ENCODE measurements around the gene TMEM119. TPM values are rescaled to one million over a fixed set of nuclear protein-coding genes. Genes with fewer than 3 reads are reported as not detected.

TMEM119 gene
- total and polyA plus RNA-seq, 9 donors: 0.25 to 12.3 (median 2.0) TPM

GRCh38 chr12:108644811-108645120 is 46.9 kb upstream of the TMEM119 start:
- Histone ChIP-seq H3K36me3 (no peaks in the 10 kb centered on the region), H3K27ac (peak overlapping the region in 1 of 2 donors; percentile 6), H3K4me1 (ENCODE audit: insufficient read depth) (peaks cover 19% of the 10 kb centered on the region), H3K27me3 (no peaks in the 10 kb centered on the region), H3K4me3 (no peak overlapping the region), H3K9me3 (no peaks in the 10 kb centered on the region)
- DNase-seq: no peak
- intact Hi-C loops (cut with DNase I): no loop called here
- 91 to 93% (median 92%) methylated on average over 7 of the region's 7 CpGs for WGBS, 3 donors
- TF ChIP-seq EP300 (IDR thresholded peaks at IDR 0.05) (no peak), CTCF (IDR thresholded peaks at IDR 0.05) (no peak)

GRCh38 chr12:108643941-108644810 is 46.3 kb upstream of the TMEM119 start:
- peak overlapping the region in 1 of 2 donors; percentile 6 for H3K27ac ChIP-seq
- H3K9me3 ChIP-seq: no peaks in the 10 kb centered on the region
- intact Hi-C loops (cut with DNase I): no loop called here
- H3K4me3 ChIP-seq: no peak overlapping the region
- H3K4me1 ChIP-seq (ENCODE audit: insufficient read depth): peaks cover 19% of the 10 kb centered on the region
- WGBS, 3 donors: 43 to 48% (median 47%) methylated on average over 18 of the region's 18 CpGs
- H3K27me3 ChIP-seq: no peaks in the 10 kb centered on the region
- no peaks in the 10 kb centered on the region for H3K36me3 ChIP-seq
- no peak for TF ChIP-seq EP300 (IDR thresholded peaks at IDR 0.05)
- no peak for TF ChIP-seq POLR2A (IDR thresholded peaks at IDR 0.05)
- TF ChIP-seq CTCF (IDR thresholded peaks at IDR 0.05): no peak
- peak; percentile 48 to 71 (median 58) for DNase-seq

GRCh38 chr12:108642899-108643654 is 45.2 kb upstream of the TMEM119 start:
- no peak for DNase-seq
- 93 to 100% (median 100%) methylated on average over 1 of the region's 1 CpG for WGBS, 3 donors
- H3K4me1 ChIP-seq (ENCODE audit: insufficient read depth): peaks cover 21% of the 10 kb centered on the region
- H3K9me3 ChIP-seq: no peaks in the 10 kb centered on the region
- no peaks in the 10 kb centered on the region for H3K27me3 ChIP-seq
- no peak overlapping the region for H3K27ac ChIP-seq
- no peak overlapping the region for H3K4me3 ChIP-seq
- no peaks in the 10 kb centered on the region for H3K36me3 ChIP-seq
- intact Hi-C loops (cut with DNase I): no loop called here
- TF ChIP-seq CTCF (IDR thresholded peaks at IDR 0.05): no peak

DNA sequence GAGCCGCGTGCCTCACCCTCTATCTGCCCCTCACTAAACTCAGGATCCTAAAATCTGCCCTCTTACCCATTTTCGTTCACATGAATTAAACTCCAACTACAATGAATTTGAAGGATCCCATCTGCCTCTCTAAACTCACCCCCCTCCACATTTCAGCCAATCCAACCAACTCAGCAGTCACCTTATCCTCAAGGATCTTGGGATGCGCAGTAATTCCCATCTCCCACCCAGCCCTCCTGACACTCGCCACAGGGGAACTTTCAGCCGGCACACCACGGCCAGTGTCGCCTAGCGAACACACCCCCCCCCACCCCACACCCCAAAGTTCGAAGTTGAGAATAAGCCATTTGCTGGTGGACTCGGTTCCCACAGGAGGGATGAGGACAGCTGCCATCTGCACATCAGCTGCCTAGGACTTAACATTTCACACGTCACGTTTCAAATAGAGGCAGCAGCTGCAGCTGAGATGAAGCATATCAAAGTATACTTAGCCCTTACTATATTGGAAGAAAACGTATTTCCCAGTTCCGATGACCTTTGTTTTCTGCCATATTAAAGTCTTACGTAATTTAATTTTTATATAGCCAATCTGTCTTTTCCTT is 44.5 kb upstream of the TMEM119 start:
- peak in 1 of 5 donors; percentile 15 for DNase-seq
- intact Hi-C loops (cut with DNase I): no loop called here
- no peak for TF ChIP-seq POLR2A (IDR thresholded peaks at IDR 0.05)
- TF ChIP-seq CTCF (IDR thresholded peaks at IDR 0.05): no peak
- TF ChIP-seq EP300 (IDR thresholded peaks at IDR 0.05): no peak
- H3K36me3 ChIP-seq: no peaks in the 10 kb centered on the region
- no peaks in the 10 kb centered on the region for H3K27me3 ChIP-seq
- H3K27ac ChIP-seq: no peak overlapping the region
- 80 to 93% (median 84%) methylated on average over 16 of the region's 16 CpGs for WGBS, 3 donors
- H3K4me3 ChIP-seq: no peak overlapping the region
- H3K4me1 ChIP-seq (ENCODE audit: insufficient read depth): peaks cover 21% of the 10 kb centered on the region
- H3K9me3 ChIP-seq: no peaks in the 10 kb centered on the region

All from ovary (tissue), 9 donors.